GM18867 (cell line): Measurements from ENCODE around the gene ALPG.
"Not testable (repeated sequence)": the region's sequence is repeated elsewhere in the genome, so short reads cannot be mapped to it uniquely, and the experiment has no call there.

Experiments used
- ATAC-seq: cut with Tn5 transposase; IDR thresholded peaks from one replicate; pipeline ENCODE4 v1.9.1; 2021; ENCODE audit warnings: mild to moderate bottlenecking, moderate library complexity; ENCODE audit not compliant: unreplicated experiment

Gene ALPG

GRCh38 chr2:232376713-232377112 is 29.9 kb upstream of the ALPG start:
- no peak for ATAC-seq

GRCh38 chr2:232377319-232377718 is 29.3 kb upstream of the ALPG start:
- no peak for ATAC-seq

- ATAC-seq, result no peak
These were observed 28.6 kb upstream of the ALPG start for GRCh38 chr2:232377841-232378734.

- not testable (repeated sequence) for ATAC-seq
These were observed 27.9 kb upstream of the ALPG start, which contains the start of gene ALPP for GRCh38 chr2:232378735-232379151. ALPP (plus strand) TSS chr2:232378751; CDS start chr2:232378803, 52 bp downstream.

GRCh38 chr2:232379610-232380590 is 26.7 kb upstream of the ALPG start:
- not testable (repeated sequence) for ATAC-seq

- not testable (repeated sequence) for ATAC-seq
These were observed 25.2 kb upstream of the ALPG start for GRCh38 chr2:232381204-232382031.

- no peak for ATAC-seq
These were observed 24.1 kb upstream of the ALPG start for GRCh38 chr2:232382331-232383225.

- ATAC-seq, result no peak
These were observed 22.2 kb upstream of the ALPG start for GRCh38 chr2:232384466-232384865.

GRCh38 chr2:232385058-232385457 is 21.6 kb upstream of the ALPG start:
- not testable (repeated sequence) for ATAC-seq

- no peak for ATAC-seq
These were observed 20.8 kb upstream of the ALPG start for GRCh38 chr2:232385660-232386489.

- ATAC-seq, result no peak
These were observed 20.2 kb upstream of the ALPG start for GRCh38 chr2:232386490-232386739.

- ATAC-seq, result no peak
These were observed 19.7 kb upstream of the ALPG start for GRCh38 chr2:232386740-232387450.

GRCh38 chr2:232387451-232388171 is 19.0 kb upstream of the ALPG start:
- ATAC-seq, result no peak

- ATAC-seq, result no peak
These were observed 18.2 kb upstream of the ALPG start for GRCh38 chr2:232388324-232388891.

GRCh38 chr2:232389327-232389726 is 17.3 kb upstream of the ALPG start:
- no peak for ATAC-seq

- no peak for ATAC-seq
These were observed 16.0 kb upstream of the ALPG start for GRCh38 chr2:232390661-232391060.

GRCh38 chr2:232393556-232393955 is 13.1 kb upstream of the ALPG start:
- no peak for ATAC-seq
